ENCODE results near the gene COL1A1.

COL1A1 gene

GRCh38 chr17:50182783-50183420 lies 18.5 kb downstream of the COL1A1 start:
- no peak for DNase-seq (ENCODE audit: low spot score)
- no peak for TF ChIP-seq CTCF (IDR thresholded peaks at IDR 0.05; ENCODE audit: extremely low read depth, insufficient read depth, missing control alignments)
- in situ Hi-C loops (cut with MboI; ENCODE audit: low pct_unique_long_range_greater_than_20kb, low sequenced_read_pairs, unreplicated experiment): no loop called here

- no peak for DNase-seq (ENCODE audit: low spot score)
- in situ Hi-C loops (cut with MboI; ENCODE audit: low pct_unique_long_range_greater_than_20kb, low sequenced_read_pairs, unreplicated experiment): no loop called here
- TF ChIP-seq CTCF (IDR thresholded peaks at IDR 0.05; ENCODE audit: extremely low read depth, insufficient read depth, missing control alignments): no peak
These were observed 19.6 kb downstream of the COL1A1 start for GRCh38 chr17:50181591-50182560.

GRCh38 chr17:50181144-50181543 lies 20.3 kb downstream of the COL1A1 start:
- in situ Hi-C loops (cut with MboI; ENCODE audit: low pct_unique_long_range_greater_than_20kb, low sequenced_read_pairs, unreplicated experiment): no loop called here
- TF ChIP-seq CTCF (IDR thresholded peaks at IDR 0.05; ENCODE audit: extremely low read depth, insufficient read depth, missing control alignments): no peak
- DNase-seq (ENCODE audit: low spot score): no peak

GRCh38 chr17:50180620-50181019 lies 20.8 kb downstream of the COL1A1 start:
- TF ChIP-seq CTCF (IDR thresholded peaks at IDR 0.05; ENCODE audit: extremely low read depth, insufficient read depth, missing control alignments): no peak
- DNase-seq (ENCODE audit: low spot score): no peak
- in situ Hi-C loops (cut with MboI; ENCODE audit: low pct_unique_long_range_greater_than_20kb, low sequenced_read_pairs, unreplicated experiment): no loop called here

GRCh38 chr17:50180111-50180510 lies 21.3 kb downstream of the COL1A1 start:
- in situ Hi-C loops (cut with MboI; ENCODE audit: low pct_unique_long_range_greater_than_20kb, low sequenced_read_pairs, unreplicated experiment): no loop called here
- no peak for DNase-seq (ENCODE audit: low spot score)
- no peak for TF ChIP-seq CTCF (IDR thresholded peaks at IDR 0.05; ENCODE audit: extremely low read depth, insufficient read depth, missing control alignments)

GRCh38 chr17:50177983-50178834 lies 23.2 kb downstream of the COL1A1 start:
- DNase-seq (ENCODE audit: low spot score): peak; percentile 74

More at GRCh38 chr17:50177983-50178834, 23.2 kb downstream of the COL1A1 start:
- TF ChIP-seq CTCF (IDR thresholded peaks at IDR 0.05; ENCODE audit: extremely low read depth, insufficient read depth, missing control alignments): peak; percentile 85
- in situ Hi-C loops (cut with MboI; ENCODE audit: low pct_unique_long_range_greater_than_20kb, low sequenced_read_pairs, unreplicated experiment): no loop called here
